ENCODE data around the gene INTS1. TPM values are rescaled to one million over a fixed set of nuclear protein-coding genes. Genes with fewer than 3 reads are reported as not detected.

The INTS1 gene
- total and polyA plus RNA-seq, 2 donors (not counting 1 experiment from before 2014, with no cell fraction given), result 128 to 160 TPM

- Histone ChIP-seq H3K27me3 (replicated peaks in 1 of 4; ENCODE audit: control extremely low read depth in 1 of 4, control insufficient read depth in 3 of 4, insufficient read depth in 4 of 4, low read length in 3 of 4) (no peaks in the 10 kb centered on the region), H3K27ac (ENCODE audit: low read length in 2 of 2) (no peak overlapping the region), H3K4me3 (ENCODE audit: control extremely low read depth in 1 of 5, extremely low read depth in 1 of 5, insufficient read depth in 1 of 5, low read depth in 2 of 5, low read length in 4 of 5) (no peak overlapping the region), H3K9me3 (ENCODE audit: control extremely low read depth in 1 of 3, control insufficient read depth in 2 of 3, insufficient read depth in 1 of 3, low read length in 2 of 3) (peaks cover 0 to 4% (median 0%) of the 10 kb centered on the region in 3 donors), H3K4me1 (ENCODE audit: control insufficient read depth in 2 of 2, insufficient read depth in 2 of 2, low read length in 2 of 2) (peaks cover 8 to 13% of the 10 kb centered on the region in 2 donors), H2AFZ (ENCODE audit: insufficient read depth, low read depth, low read length, poor library complexity, severe bottlenecking) (no peak overlapping the region), H3K79me2 (ENCODE audit: control insufficient read depth, insufficient read depth, low read length) (no peaks in the 10 kb centered on the region), H3K9ac (ENCODE audit: low read length) (no peak overlapping the region), H3K36me3 (replicated peaks in 1 of 2; ENCODE audit: control extremely low read depth in 1 of 2, control insufficient read depth in 1 of 2, extremely low read depth in 1 of 2, insufficient read depth in 2 of 2, low read length in 1 of 2) (no peaks in the 10 kb centered on the region), H4K20me1 (ENCODE audit: control insufficient read depth, insufficient read depth, low read length, poor library complexity, severe bottlenecking) (no peaks in the 10 kb centered on the region), H3K4me2 (replicated peaks; ENCODE audit: low read depth, low read length, poor library complexity, severe bottlenecking) (no peak overlapping the region)
- H3K9me3 Mint-ChIP-seq (ENCODE audit: insufficient read depth), result no peaks in the 10 kb centered on the region
- H3K27me3 Mint-ChIP-seq, result no peaks in the 10 kb centered on the region
- intact Hi-C loops (cut with micrococcal nuclease), result no loop called here
- POLR2A ChIA-PET, result interaction anchor here (0.6 kb wide), 1 partner anchor 61 kb away, joined by 3 read pairs; no protein-coding TSS in a partner anchor
- peaks cover 13% of the 10 kb centered on the region for H3K4me1 Mint-ChIP-seq
- WGBS (ENCODE audit: insufficient coverage), result 94% methylated on average over 12 of the region's 18 CpGs
- no peak overlapping the region for H3K27ac Mint-ChIP-seq
- H3K4me3 Mint-ChIP-seq, result no peak overlapping the region
- CTCF ChIA-PET, result no interaction called here
- DNase-seq (no peak), ATAC-seq (ENCODE audit: low read depth) (no peak)
- no peak for TF ChIP-seq CTCF (IDR thresholded peaks at IDR 0.05)
- no peak for TF ChIP-seq EZH2 (IDR thresholded peaks at IDR 0.05; ENCODE audit: borderline replicate concordance, insufficient read depth, low read depth, low read length, poor library complexity, severe bottlenecking)
Measured at GRCh38 chr7:1463676-1464223, 40.4 kb downstream of the INTS1 start.

- peaks cover 0 to 6% (median 0%) of the 10 kb centered on the region in 3 donors for H3K9me3 ChIP-seq (ENCODE audit: control extremely low read depth in 1 of 3, control insufficient read depth in 2 of 3, insufficient read depth in 1 of 3, low read length in 2 of 3)
- H3K4me3 ChIP-seq (ENCODE audit: control extremely low read depth in 1 of 5, extremely low read depth in 1 of 5, insufficient read depth in 1 of 5, low read depth in 2 of 5, low read length in 4 of 5), result no peak overlapping the region
- H3K27ac ChIP-seq (ENCODE audit: low read length in 2 of 2), result no peak overlapping the region
- no peak overlapping the region for H3K9ac ChIP-seq (ENCODE audit: low read length)
- Mint-ChIP-seq H3K9me3 (ENCODE audit: insufficient read depth) (no peaks in the 10 kb centered on the region), H3K27ac (peak overlapping the region; percentile 22), H3K4me1 (peaks cover 20% of the 10 kb centered on the region), H3K27me3 (no peaks in the 10 kb centered on the region), H3K4me3 (peak overlapping the region; percentile 39)
- no peaks in the 10 kb centered on the region for H3K27me3 ChIP-seq (replicated peaks in 1 of 4; ENCODE audit: control extremely low read depth in 1 of 4, control insufficient read depth in 3 of 4, insufficient read depth in 4 of 4, low read length in 3 of 4)
- no peak overlapping the region for H3K4me2 ChIP-seq (replicated peaks; ENCODE audit: low read depth, low read length, poor library complexity, severe bottlenecking)
- H3K4me1 ChIP-seq (ENCODE audit: control insufficient read depth in 2 of 2, insufficient read depth in 2 of 2, low read length in 2 of 2), result peaks cover 18 to 26% of the 10 kb centered on the region in 2 donors
- no peak for DNase-seq
- WGBS (ENCODE audit: insufficient coverage), result 72% methylated on average over 18 of the region's 18 CpGs
- H3K36me3 ChIP-seq (replicated peaks in 1 of 2; ENCODE audit: control extremely low read depth in 1 of 2, control insufficient read depth in 1 of 2, extremely low read depth in 1 of 2, insufficient read depth in 2 of 2, low read length in 1 of 2), result no peaks in the 10 kb centered on the region
- POLR2A ChIA-PET, result no interaction called here
- H3K79me2 ChIP-seq (ENCODE audit: control insufficient read depth, insufficient read depth, low read length), result no peaks in the 10 kb centered on the region
- ATAC-seq (ENCODE audit: low read depth), result no peak
- CTCF ChIA-PET, result no interaction called here
- intact Hi-C loops (cut with micrococcal nuclease), result no loop called here
- H2AFZ ChIP-seq (ENCODE audit: insufficient read depth, low read depth, low read length, poor library complexity, severe bottlenecking), result peak overlapping the region; percentile 15
- TF ChIP-seq EZH2 (IDR thresholded peaks at IDR 0.05; ENCODE audit: borderline replicate concordance, insufficient read depth, low read depth, low read length, poor library complexity, severe bottlenecking), result no peak
- TF ChIP-seq CTCF (IDR thresholded peaks at IDR 0.05), result no peak
- H4K20me1 ChIP-seq (ENCODE audit: control insufficient read depth, insufficient read depth, low read length, poor library complexity, severe bottlenecking), result no peaks in the 10 kb centered on the region
Measured at GRCh38 chr7:1461646-1462375, 42.4 kb downstream of the INTS1 start.

Measured in B cell (primary cell).